ENCODE measurements around the gene TNIK. TPM values are rescaled to one million over a fixed set of nuclear protein-coding genes. Genes with fewer than 3 reads are reported as not detected.

The TNIK gene
- total and polyA plus RNA-seq, 10 of the 15 experiments (the other 5 are each of a cell fraction or from before 2014, with no cell fraction given): 13.9 to 74.3 (median 48.2) TPM

GRCh38 chr3:171163101-171164066 is 296.8 kb downstream of the TNIK start:
- Histone ChIP-seq H3K4me3 (no peak overlapping the region), H3K27ac (ENCODE audit: control insufficient read depth, insufficient read depth) (no peak overlapping the region; the same call in 1 of the 2 replicates), H3K79me2 (ENCODE audit: control insufficient read depth, insufficient read depth, low read length) (no peaks in the 10 kb centered on the region), H3K4me1 (ENCODE audit: control insufficient read depth, insufficient read depth, low read length) (peaks cover 14% of the 10 kb centered on the region), H3K27me3 (replicated peaks in 1 of 2; ENCODE audit: control insufficient read depth in 2 of 2, insufficient read depth in 2 of 2, low read length in 1 of 2) (no peaks in the 10 kb centered on the region), H2AFZ (ENCODE audit: control insufficient read depth, low read depth, low read length) (no peak overlapping the region), H3K9ac (ENCODE audit: control insufficient read depth, insufficient read depth, low read length) (no peak overlapping the region), H3K36me3 (ENCODE audit: control insufficient read depth in 2 of 2, insufficient read depth in 2 of 2, low read length in 1 of 2) (peaks cover 14 to 45% of the 10 kb centered on the region in 2 experiments), H3K4me2 (ENCODE audit: control insufficient read depth, insufficient read depth) (no peak overlapping the region), H3K9me3 (replicated peaks; ENCODE audit: control insufficient read depth, insufficient read depth, low read length) (peaks cover 2% of the 10 kb centered on the region; the same call in 2 of the 3 replicates), H4K20me1 (ENCODE audit: control insufficient read depth, insufficient read depth) (no peaks in the 10 kb centered on the region)
- CTCF ChIA-PET: interaction anchor here (0.6 to 2.7 kb wide), 46 partner anchors 8 to 776 kb away, joined by 3 to 37 read pairs (median 4); no protein-coding TSS in a partner anchor
- TF ChIP-seq E2F4 (IDR thresholded peaks at IDR 0.05; ENCODE audit: low read depth, low read length) (no peak), ZNF24 (IDR thresholded peaks at IDR 0.05) (0 out of 2 replicates have a peak, but pooled peaks have one; percentile 9), IRF4 (IDR thresholded peaks at IDR 0.05; ENCODE audit: low read depth, low read length) (peak; percentile 54; the same call in 1 of the 2 replicates), RAD21 (IDR thresholded peaks at IDR 0.05; ENCODE audit: insufficient read depth, low read depth, low read length) (peak; percentile 77), POLR2AphosphoS5 (IDR thresholded peaks at IDR 0.05; ENCODE audit: low read length) (no peak), SMC3 (IDR thresholded peaks at IDR 0.05; ENCODE audit: borderline replicate concordance, low read length) (peak; percentile 65; the same call in 1 of the 2 replicates), CTCF (IDR thresholded peaks at IDR 0.05 in 2 of 3, conservative IDR thresholded peaks at IDR 0.05 in 1 of 3; ENCODE audit: control insufficient read depth in 2 of 3, extremely low read depth in 1 of 3, insufficient read depth in 1 of 3, low read depth in 3 of 3, low read length in 3 of 3) (peak; percentile 58 to 87 (median 63); a peak in 5 of 6 replicates), SKIL (IDR thresholded peaks at IDR 0.05; ENCODE audit: low read depth, poor library complexity, severe bottlenecking) (no peak), CBX5 (IDR thresholded peaks at IDR 0.05; ENCODE audit: low read depth) (0 out of 2 replicates have a peak, but pooled peaks have one; percentile 49)
- in situ Hi-C loops (cut with MboI) (no loop called here), intact Hi-C loops (cut with micrococcal nuclease; ENCODE audit: unreplicated experiment) (loop anchor here (1.0 to 5.0 kb wide), 3 partner anchors 289 to 403 kb away; no protein-coding TSS in a partner anchor)
- RAD21 ChIA-PET (ENCODE audit: unreplicated experiment): interaction anchor here (1.1 to 1.5 kb wide), 2 partner anchors 92 to 402 kb away, joined by 5 to 18 read pairs; no protein-coding TSS in a partner anchor
- peak; percentile 50 for ATAC-seq
- no TSS peak for BruUV-seq (replicated peaks)
- POLR2A ChIA-PET: interaction anchor here (0.5 kb wide), 2 partner anchors 149 to 690 kb away, joined by 3 to 8 read pairs; no protein-coding TSS in a partner anchor
- SMC1A ChIA-PET (ENCODE audit: uncharacterized antibody, unreplicated experiment): interaction anchor here (0.8 to 1.8 kb wide), 19 partner anchors 10 to 403 kb away, joined by 3 to 19 read pairs (median 3); no protein-coding TSS in a partner anchor
- DNase-seq (ENCODE audit: low read depth, low spot score): no peak
- FAIRE-seq: no peak

All from GM12878 (cell line).